Peyer's patch (tissue), 4 donors: ENCODE data around the gene PJA1.

Experiments
- POLR2A ChIP-seq, 2 donors: fragments of 450-650 bp; IDR thresholded peaks; one replicate each; pipeline ENCODE4 v1.5.1; 2017; ENCODE audit warnings: antibody characterized with exemption in 2 of 2, mild to moderate bottlenecking in 2 of 2, moderate library complexity in 2 of 2
- TF ChIP-seq, protein P1 (sequence below), 6 experiments: fragments of 450-650 bp in 4 of 6; fragments of 200-600 bp in 2 of 6; sonication (generic) in 1 of 6; IDR thresholded peaks; one replicate each; pipeline ENCODE4 v1.5.1; 2017 to 2019; ENCODE audit warnings: antibody characterized with exemption in 6 of 6, mild to moderate bottlenecking in 3 of 6, moderate library complexity in 1 of 6

DNA sequence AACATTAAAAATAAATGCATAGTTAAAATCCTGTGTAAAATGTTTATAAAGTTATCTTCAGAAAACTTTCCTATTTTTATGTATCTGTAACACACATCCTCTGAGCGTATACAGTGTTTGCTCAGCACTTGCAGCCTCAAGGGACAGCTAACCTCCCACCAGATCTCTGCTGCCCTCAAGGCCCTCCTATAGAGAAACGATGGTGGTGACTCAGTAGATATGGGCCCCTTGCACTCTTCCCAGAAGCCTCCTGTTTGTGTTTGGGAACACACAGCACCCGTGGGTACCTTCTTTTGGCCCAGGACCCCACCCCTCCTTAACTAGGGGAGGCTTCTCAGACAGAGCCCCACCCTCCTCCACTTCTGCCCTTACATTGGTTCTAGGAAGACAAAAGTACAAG lies 26.7 kb downstream of the PJA1 start:
- no peak for TF ChIP-seq POLR2A (IDR thresholded peaks at IDR 0.05)
- TF ChIP-seq, protein P1, sequence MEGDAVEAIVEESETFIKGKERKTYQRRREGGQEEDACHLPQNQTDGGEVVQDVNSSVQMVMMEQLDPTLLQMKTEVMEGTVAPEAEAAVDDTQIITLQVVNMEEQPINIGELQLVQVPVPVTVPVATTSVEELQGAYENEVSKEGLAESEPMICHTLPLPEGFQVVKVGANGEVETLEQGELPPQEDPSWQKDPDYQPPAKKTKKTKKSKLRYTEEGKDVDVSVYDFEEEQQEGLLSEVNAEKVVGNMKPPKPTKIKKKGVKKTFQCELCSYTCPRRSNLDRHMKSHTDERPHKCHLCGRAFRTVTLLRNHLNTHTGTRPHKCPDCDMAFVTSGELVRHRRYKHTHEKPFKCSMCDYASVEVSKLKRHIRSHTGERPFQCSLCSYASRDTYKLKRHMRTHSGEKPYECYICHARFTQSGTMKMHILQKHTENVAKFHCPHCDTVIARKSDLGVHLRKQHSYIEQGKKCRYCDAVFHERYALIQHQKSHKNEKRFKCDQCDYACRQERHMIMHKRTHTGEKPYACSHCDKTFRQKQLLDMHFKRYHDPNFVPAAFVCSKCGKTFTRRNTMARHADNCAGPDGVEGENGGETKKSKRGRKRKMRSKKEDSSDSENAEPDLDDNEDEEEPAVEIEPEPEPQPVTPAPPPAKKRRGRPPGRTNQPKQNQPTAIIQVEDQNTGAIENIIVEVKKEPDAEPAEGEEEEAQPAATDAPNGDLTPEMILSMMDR (IDR thresholded peaks at IDR 0.05) = no peak
